Ecto neural progenitor cell (in vitro differentiated cells): ENCODE measurements around the gene FGF4.
"Not testable (repeated sequence)": the region's sequence is repeated elsewhere in the genome, so short reads cannot be mapped to it uniquely, and the experiment has no call there.

Source experiments
- DNase-seq: peaks from one replicate; pipeline ENCODE4 v3.0.0-alpha.2; 2018; ENCODE audit warnings: low spot score

Gene FGF4

GRCh38 chr11:69773626-69774353 lies 1.4 kb downstream of the FGF4 start:
- no peak for DNase-seq

DNA sequence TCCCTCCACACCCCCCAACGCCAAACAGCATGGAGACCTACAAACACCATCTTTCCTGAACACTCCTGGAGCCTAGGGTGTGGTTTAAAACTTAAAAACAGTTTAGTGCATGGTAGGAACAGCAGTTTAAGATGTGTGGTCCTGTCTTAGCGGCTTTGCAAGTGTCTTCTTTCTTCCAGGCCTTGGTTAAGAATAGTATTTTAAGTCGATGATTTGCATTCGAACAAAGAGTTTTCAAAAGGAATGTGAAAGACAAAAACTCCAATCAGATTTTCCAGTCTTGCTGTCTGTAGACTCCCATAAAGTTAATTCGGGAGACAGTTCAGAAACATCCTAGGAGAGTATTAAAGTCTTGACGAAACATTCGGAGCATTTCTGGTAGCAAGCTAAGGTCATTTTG lies 3.7 kb downstream of the FGF4 start:
- no peak for DNase-seq

DNA sequence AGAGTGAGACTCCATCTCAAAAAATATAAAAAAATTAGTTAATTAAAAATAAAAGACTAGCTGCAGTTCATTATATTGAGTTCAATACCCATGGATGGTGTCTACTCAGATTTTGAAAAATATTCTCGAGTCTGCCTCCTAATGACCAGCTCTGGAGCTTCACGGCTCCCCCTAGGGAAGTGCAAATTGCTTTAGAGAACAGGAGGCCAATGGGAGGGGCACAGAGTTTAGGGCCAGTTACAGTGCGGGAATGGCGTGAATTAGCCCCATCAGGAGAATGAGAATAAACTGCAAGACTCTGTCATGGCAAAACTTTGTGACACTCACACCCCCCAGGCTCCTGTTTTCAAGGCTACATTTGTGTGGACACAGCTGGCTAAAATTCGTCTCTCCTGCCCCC lies 4.6 kb downstream of the FGF4 start:
- DNase-seq: no peak

GRCh38 chr11:69765498-69765995 lies 9.6 kb downstream of the FGF4 start:
- no peak for DNase-seq

- not testable (repeated sequence) for DNase-seq
Measured at GRCh38 chr11:69764918-69765317, 10.2 kb downstream of the FGF4 start.

GRCh38 chr11:69760319-69760718 lies 14.8 kb downstream of the FGF4 start:
- DNase-seq: no peak

- DNase-seq: no peak
Measured at GRCh38 chr11:69752890-69753289, 22.3 kb downstream of the FGF4 start.

GRCh38 chr11:69750875-69751597 lies 24.1 kb downstream of the FGF4 start:
- DNase-seq: no peak

GRCh38 chr11:69750108-69750850 lies 24.9 kb downstream of the FGF4 start:
- DNase-seq: no peak

DNA sequence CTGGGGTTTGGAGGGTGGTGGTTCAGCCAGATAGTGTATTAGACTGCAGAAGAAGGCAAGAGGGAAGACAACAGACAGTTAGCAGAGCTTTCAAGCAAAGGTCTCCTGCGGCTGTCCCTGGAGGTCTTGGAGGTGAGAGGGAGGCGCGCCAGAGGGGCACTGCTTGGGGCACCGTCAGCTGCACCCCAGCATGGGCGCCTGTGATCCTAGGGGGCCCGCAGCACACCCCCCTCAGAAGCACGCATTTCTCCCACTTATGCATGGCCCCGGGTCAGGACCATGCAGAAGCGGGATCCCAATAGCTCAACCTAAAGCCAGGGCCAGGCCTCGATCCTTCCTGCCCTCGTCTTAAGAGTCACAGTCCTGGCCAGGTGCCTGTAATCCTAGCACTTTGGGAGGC lies 26.5 kb downstream of the FGF4 start:
- no peak for DNase-seq

DNA sequence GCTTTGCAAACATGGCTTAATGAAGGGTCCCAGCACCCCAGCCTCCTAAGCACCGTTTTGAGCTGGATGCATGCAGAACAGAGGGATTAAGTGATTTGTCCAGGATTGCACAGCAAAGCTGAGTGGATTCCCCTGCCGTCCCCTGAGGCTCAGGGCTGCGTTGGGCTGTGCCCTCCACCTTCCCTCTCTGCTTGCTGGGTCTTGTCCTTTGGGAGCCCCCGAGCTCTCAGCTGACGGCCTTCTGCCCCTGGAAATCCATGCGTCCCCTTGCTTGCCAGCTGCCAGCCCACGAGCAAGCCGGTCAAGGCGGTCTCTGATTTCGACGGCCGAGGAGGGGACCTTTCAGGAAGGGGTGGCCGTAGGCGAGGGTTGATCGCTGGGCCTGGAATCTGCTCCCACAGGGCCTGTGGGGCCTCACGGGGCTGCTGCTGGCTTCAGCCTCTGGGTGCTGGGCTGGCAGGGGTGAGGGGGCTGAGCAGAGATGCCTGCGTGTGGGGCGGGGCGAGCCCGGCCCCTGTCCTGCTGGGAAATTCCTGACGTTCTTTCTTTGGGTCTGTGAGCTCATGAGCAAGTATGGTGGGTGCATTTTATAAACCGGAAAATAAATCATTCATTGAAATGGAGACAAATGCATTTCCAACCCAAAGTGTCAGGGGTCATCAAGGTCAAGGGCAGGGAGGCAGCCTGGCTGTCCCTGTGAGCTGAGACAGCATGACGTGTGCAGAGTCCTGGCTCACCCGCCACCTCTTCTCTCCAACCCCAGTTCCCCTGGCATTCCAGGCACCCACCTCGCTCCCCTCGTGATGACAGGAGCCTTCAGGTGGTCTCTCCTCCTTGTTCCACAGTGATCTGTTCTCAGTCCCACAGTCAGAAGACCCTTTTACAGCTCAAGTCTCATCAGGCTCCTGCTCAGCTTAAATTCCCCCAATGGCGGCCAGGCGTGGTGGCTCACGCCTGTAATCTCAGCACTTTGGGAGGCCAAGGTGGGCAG lies 28.1 kb downstream of the FGF4 start:
- DNase-seq: no peak

DNA sequence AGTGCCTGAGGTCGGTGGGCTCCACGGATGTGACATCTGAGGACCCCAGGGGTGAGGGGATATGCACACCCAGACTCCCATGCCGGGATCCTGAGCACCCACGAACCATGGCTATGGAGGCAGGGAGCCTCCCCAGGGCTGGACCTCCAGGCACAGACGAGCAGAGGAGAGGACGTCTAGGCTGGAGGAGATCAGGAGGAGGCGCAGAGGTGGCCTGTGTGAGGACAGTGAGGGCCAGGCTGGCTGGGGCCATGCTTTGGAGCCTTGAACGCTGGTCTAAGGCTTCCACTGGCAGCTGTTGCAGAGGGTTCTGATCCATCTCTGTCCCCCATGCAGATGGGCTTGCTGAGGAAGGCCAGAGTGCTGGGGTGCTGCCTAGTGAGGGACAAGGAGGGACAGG lies 29.0 kb downstream of the FGF4 start:
- DNase-seq: no peak

- DNase-seq: no peak
Measured at GRCh38 chr11:69745201-69745600, 29.9 kb downstream of the FGF4 start.

DNA sequence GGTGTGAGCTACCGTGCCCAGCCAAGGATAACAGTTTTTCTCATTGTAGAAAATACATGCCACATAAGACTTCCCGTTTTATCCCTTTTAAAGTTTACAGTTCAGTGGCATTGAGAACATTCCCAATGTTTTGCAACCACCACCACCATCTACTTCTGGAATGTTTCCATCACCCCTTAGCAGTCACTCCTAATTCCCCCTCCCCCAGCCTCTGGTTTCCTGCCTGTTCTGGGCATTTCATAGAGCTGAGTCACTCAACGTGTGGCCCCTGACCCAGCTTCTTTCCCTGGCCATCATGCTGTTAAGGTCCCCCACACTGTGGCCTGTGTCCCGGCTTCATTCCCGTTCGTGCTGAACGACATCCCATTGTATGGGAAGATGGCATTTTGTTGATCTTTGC lies 30.7 kb downstream of the FGF4 start:
- DNase-seq: no peak

- no peak for DNase-seq
Measured at GRCh38 chr11:69734841-69735240, 40.3 kb downstream of the FGF4 start.

GRCh38 chr11:69734367-69734766 lies 40.8 kb downstream of the FGF4 start:
- no peak for DNase-seq

DNA sequence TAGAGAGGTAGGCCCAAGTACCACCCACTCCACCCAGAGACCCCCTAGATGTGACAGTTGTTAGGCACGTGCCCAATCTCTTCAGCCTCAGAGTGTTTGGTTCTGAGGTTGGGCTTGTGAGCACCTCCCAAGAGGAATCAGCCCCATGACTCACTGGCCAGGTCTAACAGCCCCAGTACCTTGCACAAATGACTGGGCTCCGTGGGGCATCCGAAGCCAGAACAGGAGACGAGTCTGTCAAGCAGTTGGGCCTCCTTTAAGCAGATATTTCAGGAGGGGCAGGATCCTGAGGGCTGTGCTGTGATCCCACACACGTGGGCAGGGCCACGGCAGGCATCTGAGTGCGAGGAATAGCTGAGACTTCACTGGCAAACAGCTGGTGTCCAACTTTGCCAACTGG lies 42.2 kb downstream of the FGF4 start:
- DNase-seq: no peak

DNA sequence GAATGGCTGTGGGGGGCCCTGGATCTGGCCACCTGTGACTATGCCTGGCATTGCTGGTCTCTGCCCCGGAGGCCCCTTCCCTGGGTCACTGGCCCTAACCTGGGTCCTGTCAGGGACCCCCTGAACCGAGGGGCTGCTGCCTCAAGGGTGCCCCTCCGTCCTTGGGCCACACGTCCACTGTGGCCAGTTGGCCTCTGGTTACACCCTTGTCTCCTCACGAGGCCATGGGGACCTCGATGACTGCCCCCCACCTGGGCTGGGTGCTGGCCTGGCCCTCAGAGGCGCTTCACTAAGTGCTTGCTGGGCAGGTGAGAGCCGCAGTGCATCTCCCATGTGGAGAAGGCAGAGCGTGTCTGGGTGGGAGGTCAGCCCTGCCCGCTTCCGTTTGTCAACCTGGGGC lies 44.0 kb downstream of the FGF4 start:
- DNase-seq: no peak

GRCh38 chr11:69730500-69730899 lies 44.6 kb downstream of the FGF4 start:
- DNase-seq: no peak

DNA sequence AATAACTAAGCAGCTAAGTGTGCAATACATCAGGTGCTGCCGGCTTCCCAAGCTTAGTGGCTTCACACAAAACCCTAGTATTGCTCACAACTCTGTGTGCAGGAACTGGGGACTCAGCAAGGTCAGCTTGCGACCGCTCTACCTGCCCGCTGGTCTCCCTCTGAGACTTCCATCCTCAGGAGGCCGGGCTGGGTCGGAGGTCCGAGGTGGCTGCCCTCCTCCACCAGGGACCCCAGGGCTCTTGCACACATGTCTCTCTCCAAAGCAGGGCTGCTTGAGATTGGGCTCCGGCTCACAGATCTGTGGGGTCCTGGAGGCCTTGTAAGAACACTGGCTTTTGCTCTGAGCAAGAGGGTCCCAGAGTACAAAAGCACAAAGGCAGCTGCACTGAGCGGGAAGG lies 45.9 kb downstream of the FGF4 start:
- DNase-seq: no peak

DNA sequence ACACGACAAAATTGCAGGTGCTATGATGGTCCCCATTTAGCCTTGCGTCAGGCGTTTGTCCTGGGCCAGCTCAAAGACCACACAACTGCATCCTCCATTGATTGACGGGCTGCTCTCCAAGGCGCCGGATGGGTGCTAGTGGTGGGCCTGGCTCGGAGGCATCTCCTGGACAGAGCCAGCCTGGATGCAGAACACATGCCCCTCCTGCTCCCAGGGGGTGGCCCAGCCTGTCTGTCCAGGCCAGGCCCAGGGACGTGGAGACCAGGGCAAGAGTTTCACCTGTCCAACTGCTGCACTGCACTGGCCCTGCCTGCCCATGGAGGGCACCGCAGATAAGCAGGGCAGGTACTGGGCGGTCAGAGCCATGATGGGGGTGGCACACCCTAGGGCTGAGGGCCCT lies 47.9 kb downstream of the FGF4 start:
- no peak for DNase-seq

DNA sequence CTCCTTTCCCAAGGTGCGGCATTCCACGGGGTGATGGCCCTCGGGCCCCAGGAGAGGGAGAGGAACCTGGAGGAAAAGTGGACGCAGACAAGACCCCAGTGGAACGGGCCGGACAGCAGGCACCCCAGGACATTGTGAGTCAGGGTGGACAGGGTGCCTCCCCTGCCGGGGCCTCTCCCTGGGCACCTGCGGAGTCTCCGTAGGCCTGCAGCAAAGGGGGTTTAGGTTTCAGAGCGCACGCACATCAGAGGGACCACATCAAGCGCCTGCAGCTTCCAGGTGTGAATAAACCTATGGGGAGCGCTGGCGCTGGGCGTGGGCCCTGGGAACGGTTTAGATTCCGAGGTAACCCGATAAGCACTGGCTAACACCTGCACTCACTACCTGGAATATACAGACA lies 48.7 kb downstream of the FGF4 start:
- no peak for DNase-seq
